ENCODE data around the gene RPS6KA4.

RPS6KA4 gene

GRCh38 chr11:64367931-64368672 is 9.1 kb downstream of the RPS6KA4 start:
- no peak for DNase-seq (ENCODE audit: low read depth)

GRCh38 chr11:64368673-64369074 is 9.7 kb downstream of the RPS6KA4 start:
- DNase-seq (ENCODE audit: low read depth): no peak

DNA sequence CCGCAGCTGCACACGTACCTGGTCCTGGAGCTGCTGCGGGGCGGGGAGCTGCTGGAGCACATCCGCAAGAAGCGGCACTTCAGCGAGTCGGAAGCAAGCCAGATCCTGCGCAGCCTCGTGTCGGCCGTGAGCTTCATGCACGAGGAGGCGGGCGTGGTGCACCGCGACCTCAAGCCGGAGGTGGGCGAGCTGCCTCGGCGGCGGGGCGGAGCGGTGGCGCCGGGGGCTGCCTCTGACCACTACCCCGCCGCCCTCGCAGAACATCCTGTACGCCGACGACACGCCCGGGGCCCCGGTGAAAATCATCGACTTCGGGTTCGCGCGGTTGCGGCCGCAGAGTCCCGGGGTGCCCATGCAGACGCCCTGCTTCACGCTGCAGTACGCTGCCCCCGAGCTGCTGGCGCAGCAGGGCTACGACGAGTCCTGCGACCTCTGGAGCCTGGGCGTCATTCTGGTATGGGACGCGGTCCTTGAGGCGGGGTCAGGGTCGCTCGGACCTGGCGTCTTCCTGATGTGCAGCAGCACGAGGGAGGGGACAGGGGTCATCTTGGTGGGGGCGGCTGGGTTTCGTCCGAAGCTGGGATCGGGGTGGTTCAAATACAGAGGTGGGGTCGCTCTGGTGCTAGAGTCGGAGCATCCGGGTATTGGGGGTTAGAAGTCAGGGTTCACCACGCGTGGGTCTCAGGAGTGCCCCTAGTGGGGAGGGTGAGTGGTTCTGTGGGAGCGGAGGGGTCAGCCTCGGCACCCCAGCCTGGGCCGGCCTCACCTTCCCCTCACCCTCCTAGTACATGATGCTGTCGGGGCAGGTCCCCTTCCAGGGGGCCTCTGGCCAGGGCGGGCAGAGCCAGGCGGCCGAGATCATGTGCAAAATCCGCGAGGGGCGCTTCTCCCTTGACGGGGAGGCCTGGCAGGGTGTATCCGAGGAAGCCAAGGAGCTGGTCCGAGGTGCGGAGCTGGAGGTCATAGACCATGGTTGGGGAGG is 10.8 kb downstream of the RPS6KA4 start:
- DNase-seq (ENCODE audit: low read depth): no peak

DNA sequence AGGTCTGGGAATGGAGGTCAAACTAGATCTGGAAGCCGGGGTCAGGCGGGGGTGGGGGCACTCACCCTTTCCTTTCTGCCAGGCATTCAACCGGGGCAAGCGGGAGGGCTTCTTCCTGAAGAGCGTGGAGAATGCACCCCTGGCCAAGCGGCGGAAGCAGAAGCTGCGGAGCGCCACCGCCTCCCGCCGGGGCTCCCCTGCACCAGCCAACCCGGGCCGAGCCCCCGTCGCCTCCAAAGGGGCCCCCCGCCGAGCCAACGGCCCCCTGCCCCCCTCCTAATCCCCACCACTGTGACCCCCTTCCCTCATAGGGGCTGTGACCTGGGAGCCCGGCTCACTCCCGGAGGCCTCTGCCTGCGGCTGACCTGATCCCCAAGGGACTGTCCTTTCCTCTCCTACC is 12.2 kb downstream of the RPS6KA4 start:
- DNase-seq (ENCODE audit: low read depth): no peak

DNA sequence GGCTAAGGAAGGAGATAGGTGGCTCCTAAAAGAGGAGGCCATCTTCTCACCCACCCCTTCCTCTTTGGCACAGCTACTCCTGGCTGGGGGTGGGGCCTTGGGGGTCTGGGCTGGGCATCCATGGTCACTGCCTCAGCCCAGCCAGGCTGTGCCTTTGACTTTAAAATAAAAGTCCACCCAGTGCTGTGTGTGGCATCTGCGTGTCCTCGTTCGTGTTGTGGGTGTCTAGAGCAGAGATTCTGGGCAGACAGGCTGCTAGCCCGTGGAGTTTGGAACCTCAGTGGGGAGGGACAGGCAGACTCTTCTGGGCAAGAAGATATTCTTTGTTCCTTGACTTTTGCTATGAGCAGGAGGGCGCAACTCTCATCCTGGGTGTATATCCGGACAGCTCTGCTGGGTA is 13.1 kb downstream of the RPS6KA4 start:
- DNase-seq (ENCODE audit: low read depth): no peak

DNA sequence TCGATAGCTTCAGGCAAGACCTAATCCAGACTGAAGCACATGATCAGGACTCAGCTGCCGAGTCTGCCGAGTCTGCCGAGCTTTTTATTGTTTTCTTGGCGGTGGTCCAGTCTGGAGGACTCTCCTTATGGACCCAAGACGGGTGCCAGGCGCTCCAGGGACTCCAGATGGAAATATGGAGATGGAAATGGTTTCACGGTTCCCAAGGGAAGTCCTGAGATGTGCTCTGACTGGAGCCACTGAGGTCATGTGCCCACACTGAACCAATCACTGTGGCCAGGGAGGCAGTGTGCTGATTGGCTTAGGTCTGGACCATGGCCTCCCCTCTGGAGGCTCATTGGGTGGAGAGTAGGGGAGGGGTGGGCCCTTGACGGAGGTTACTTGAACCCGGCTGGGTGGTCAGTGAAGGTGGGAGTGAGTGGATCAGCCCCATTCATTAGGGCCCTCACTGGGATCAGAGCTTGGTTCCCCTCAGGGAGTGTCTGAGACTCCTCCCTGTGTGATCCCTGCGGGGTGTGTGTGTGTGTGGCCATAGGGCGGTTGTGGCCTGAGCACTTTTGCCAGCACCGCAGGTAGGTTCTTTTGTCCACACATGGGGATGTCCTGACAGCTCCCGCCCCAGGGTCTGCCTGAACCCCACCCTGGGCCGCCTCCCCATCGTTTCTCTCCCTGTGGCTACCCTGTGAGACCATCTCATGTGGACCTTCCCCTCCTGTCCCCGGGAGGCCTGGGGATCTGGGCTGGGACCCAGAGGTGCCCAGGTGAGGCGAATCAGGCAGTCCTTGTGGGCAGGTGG is 14.0 kb downstream of the RPS6KA4 start:
- no peak for DNase-seq (ENCODE audit: low read depth)

GRCh38 chr11:64373598-64373974 is 14.6 kb downstream of the RPS6KA4 start:
- no peak for DNase-seq (ENCODE audit: low read depth)

DNA sequence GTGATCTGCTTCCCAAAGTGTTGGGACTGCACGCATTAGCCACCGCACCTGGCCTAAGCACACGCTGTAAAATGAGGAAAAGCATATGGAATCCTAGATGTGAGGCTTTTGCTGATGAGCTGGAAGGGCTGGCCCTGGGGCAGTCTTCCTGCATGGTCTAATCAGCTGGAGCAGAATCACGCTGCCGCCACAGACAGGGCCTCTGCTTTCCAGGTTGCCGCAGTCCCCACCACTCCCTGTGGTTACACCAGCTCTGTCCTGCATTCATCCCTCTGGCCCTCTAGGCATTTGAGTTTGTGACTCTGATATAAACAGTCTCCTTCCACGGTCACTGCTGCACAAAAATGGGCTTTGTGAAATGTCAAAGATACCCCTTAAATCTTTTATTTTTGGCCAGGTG is 17.1 kb downstream of the RPS6KA4 start:
- no peak for DNase-seq (ENCODE audit: low read depth)

DNA sequence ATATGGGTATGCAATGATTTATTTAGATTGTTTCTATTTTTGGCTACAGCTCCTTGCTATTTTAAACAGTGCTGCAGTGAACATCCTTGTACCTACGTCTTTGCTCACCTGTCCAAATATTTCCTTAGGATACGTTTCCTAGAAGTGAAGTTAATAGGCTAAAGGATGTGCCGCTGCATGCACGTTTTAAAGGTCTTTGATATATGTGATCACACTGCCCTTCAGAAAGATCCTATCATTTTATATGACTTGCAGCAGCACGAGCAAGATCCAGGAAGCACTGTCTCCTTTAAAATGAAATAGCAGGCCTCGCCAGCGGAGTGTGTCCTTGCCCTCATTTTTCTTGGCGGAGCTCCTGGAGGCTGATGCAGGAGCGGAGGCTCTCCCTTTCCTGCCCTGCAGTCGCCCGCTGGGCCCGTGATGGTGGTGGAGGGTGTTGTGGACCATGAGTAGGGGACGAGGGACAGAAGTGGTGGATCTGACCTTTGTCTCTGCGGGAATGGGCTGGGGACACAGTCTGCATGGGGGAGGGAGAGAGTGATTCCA is 19.4 kb downstream of the RPS6KA4 start:
- no peak for DNase-seq (ENCODE audit: low read depth)

DNA sequence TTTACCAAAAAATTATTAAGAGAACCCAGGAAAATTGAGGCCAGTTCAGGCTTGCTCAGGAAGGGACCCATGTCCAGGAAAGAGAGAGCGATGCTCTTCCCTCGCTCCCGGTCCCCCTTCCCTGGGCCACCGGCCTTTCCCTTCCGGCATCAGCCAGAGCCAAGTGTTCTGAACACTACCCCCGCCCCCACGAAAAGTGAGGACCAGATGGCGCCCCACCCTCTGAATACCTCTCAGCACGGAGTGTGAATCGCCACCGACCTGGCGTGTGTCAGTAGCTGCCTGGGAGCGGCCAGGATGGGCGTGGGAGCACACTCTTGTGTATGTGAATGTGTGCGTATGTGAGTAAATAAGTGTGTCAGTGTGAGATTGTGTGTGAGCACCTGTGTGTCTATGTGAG is 20.2 kb downstream of the RPS6KA4 start:
- no peak for DNase-seq (ENCODE audit: low read depth)

- no peak for DNase-seq (ENCODE audit: low read depth)
Observed at GRCh38 chr11:64379817-64380709, 21.1 kb downstream of the RPS6KA4 start.

DNA sequence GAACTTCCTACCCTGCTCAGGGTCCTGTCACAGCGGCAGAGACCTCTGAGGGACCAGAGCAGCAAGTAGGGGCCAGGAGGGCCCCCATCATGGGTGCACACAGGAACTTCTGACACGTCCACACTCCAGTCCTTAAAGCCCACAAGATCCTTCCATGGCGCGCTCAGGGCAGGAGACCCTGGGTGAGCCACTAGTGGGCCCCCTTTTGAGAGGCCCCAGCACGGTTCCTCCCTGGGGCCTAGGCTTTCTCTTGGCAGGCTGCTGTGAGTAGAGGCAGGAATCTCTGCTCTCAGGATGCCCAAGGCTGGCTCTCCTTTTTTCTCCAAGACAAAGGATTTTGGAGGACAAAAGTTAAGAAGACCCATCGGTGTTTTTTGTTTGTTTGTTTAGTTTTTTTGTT is 22.4 kb downstream of the RPS6KA4 start:
- DNase-seq (ENCODE audit: low read depth): no peak

- no peak for DNase-seq (ENCODE audit: low read depth)
Observed at GRCh38 chr11:64382047-64382446, 23.1 kb downstream of the RPS6KA4 start.

DNA sequence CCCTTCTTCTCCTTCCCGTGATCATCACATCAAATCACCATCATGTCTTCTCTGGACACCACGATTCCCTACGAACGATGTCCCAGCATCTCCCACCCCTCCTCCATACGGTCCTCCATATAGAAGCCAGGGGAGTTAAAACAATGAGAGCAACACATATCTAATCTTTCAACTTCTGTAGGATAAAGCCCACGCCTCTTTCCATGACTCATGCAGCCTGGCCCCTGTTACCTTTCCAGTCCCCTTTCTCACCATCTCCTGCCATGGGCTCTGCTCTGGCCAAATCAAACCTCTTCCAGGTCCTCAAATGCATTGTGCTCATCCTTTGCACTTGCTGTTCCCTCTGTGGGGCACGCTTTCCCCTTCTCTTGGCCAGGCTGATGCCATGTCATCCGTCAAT is 23.6 kb downstream of the RPS6KA4 start:
- no peak for DNase-seq (ENCODE audit: low read depth)

DNA sequence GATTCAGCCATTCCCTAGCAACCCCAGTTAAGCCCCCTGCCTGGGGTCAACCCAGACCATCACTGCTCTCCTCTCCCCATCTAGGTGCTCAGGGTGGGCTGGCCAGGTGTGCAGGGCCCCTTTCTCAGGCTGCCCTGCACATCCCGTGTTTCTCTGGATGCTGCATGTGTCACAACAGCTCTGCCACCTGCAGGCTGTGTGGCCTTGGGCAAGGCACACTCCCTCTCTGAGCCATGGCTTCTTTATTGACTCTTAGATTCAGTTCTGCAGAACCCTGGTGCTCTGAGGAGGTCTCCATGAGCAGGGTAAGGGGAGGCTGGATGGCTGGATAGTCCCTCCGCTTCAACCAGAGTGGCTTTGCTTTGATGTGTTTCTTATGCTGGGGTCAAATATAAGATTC is 24.6 kb downstream of the RPS6KA4 start:
- DNase-seq (ENCODE audit: low read depth): no peak

GRCh38 chr11:64384028-64384737 is 25.2 kb downstream of the RPS6KA4 start:
- no peak for DNase-seq (ENCODE audit: low read depth)

- no peak for DNase-seq (ENCODE audit: low read depth)
Observed at GRCh38 chr11:64384981-64385944, 26.3 kb downstream of the RPS6KA4 start.

DNA sequence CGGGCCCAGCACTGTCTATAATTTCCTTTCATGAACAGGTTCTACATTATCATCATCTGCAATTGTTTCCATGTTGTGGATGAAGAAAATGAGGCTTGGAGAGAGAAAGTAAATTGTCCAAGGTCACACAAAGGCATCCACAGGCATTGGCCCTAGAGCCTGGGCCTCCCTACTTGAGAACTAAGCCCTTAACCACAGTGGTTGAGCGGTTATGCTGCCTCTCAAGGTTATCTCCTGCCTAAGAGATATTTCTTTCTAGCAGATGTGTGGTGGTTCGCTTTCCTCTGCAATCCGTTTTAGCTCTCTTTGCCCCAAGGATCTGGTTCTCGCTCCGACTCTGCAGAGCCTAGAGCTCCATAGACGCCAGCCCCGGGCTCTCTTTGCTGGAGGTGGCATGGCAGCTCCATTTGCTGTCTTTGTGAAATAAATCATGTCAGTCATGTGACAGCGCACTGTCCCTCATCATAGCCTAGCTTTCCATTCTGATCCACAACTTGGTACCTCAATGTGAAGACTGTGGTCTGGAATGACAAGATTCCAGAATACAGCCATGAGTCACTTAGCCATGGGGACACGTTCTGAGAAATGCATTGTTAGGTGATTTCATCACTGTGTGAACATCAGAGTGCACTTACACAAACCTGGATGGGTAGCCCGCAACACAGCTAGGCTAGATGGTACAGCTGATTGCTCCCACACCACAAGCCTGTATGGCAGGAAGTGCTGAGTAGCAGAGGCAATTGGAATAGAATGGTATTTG is 27.2 kb downstream of the RPS6KA4 start:
- no peak for DNase-seq (ENCODE audit: low read depth)
